ENCODE results near the gene DDX1. TPM values are rescaled to one million over a fixed set of nuclear protein-coding genes. Genes with fewer than 3 reads are reported as not detected.

DDX1 gene
- total RNA-seq, 1 experiment from 2014 or later: 163 TPM

GRCh38 chr2:15582710-15583357 lies 8.8 kb upstream of the DDX1 start:
- no peak overlapping the region for H3K4me3 Mint-ChIP-seq (ENCODE audit: unreplicated experiment)
- H3K36me3 Mint-ChIP-seq (ENCODE audit: insufficient read depth, unreplicated experiment): no peaks in the 10 kb centered on the region
- H3K36me3 ChIP-seq (ENCODE audit: control insufficient read depth, insufficient read depth, low read length): no peaks in the 10 kb centered on the region
- TF ChIP-seq, protein P1, sequence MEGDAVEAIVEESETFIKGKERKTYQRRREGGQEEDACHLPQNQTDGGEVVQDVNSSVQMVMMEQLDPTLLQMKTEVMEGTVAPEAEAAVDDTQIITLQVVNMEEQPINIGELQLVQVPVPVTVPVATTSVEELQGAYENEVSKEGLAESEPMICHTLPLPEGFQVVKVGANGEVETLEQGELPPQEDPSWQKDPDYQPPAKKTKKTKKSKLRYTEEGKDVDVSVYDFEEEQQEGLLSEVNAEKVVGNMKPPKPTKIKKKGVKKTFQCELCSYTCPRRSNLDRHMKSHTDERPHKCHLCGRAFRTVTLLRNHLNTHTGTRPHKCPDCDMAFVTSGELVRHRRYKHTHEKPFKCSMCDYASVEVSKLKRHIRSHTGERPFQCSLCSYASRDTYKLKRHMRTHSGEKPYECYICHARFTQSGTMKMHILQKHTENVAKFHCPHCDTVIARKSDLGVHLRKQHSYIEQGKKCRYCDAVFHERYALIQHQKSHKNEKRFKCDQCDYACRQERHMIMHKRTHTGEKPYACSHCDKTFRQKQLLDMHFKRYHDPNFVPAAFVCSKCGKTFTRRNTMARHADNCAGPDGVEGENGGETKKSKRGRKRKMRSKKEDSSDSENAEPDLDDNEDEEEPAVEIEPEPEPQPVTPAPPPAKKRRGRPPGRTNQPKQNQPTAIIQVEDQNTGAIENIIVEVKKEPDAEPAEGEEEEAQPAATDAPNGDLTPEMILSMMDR (IDR thresholded peaks at IDR 0.05; ENCODE audit: insufficient read depth in 1 of 2, low read depth in 1 of 2, low read length in 1 of 2, severe bottlenecking in 1 of 2, unreplicated experiment in 1 of 2): no peak
- H3K27me3 Mint-ChIP-seq (ENCODE audit: insufficient read depth, unreplicated experiment): peaks cover 3% of the 10 kb centered on the region
- H3K4me3 ChIP-seq (ENCODE audit: low read depth, low read length): no peak overlapping the region
- no peaks in the 10 kb centered on the region for H3K27me3 ChIP-seq (replicated peaks; ENCODE audit: control insufficient read depth, insufficient read depth, low read length)
- no peak overlapping the region for H3K27ac Mint-ChIP-seq (ENCODE audit: unreplicated experiment)
- no peaks in the 10 kb centered on the region for H3K4me1 ChIP-seq
- no peak for DNase-seq
- no peaks in the 10 kb centered on the region for H3K9me3 Mint-ChIP-seq (ENCODE audit: unreplicated experiment)
- intact Hi-C loops (cut with micrococcal nuclease; ENCODE audit: unreplicated experiment): no loop called here
- H3K4me1 Mint-ChIP-seq (ENCODE audit: low read depth, unreplicated experiment): no peaks in the 10 kb centered on the region
- POLR2A ChIA-PET: no interaction called here
- no peaks in the 10 kb centered on the region for H3K9me3 ChIP-seq
- no TSS peak for BruUV-seq (replicated peaks)
- CTCF ChIA-PET: no interaction called here

- no TSS peak for BruUV-seq (replicated peaks)
- H3K4me3 Mint-ChIP-seq (ENCODE audit: unreplicated experiment): no peak overlapping the region
- Histone ChIP-seq H3K4me1 (no peaks in the 10 kb centered on the region), H3K36me3 (ENCODE audit: control insufficient read depth, insufficient read depth, low read length) (no peaks in the 10 kb centered on the region), H3K4me3 (ENCODE audit: low read depth, low read length) (no peak overlapping the region), H3K9me3 (no peaks in the 10 kb centered on the region), H3K27me3 (replicated peaks; ENCODE audit: control insufficient read depth, insufficient read depth, low read length) (no peaks in the 10 kb centered on the region)
- no peak for DNase-seq
- H3K9me3 Mint-ChIP-seq (ENCODE audit: unreplicated experiment): no peaks in the 10 kb centered on the region
- H3K27ac Mint-ChIP-seq (ENCODE audit: unreplicated experiment): no peak overlapping the region
- TF ChIP-seq, protein P1 (IDR thresholded peaks at IDR 0.05; ENCODE audit: insufficient read depth in 1 of 2, low read depth in 1 of 2, low read length in 1 of 2, severe bottlenecking in 1 of 2, unreplicated experiment in 1 of 2): no peak
- no peaks in the 10 kb centered on the region for H3K36me3 Mint-ChIP-seq (ENCODE audit: insufficient read depth, unreplicated experiment)
- no peaks in the 10 kb centered on the region for H3K4me1 Mint-ChIP-seq (ENCODE audit: low read depth, unreplicated experiment)
- ChIA-PET POLR2A (no interaction called here), CTCF (no interaction called here)
- peaks cover 2% of the 10 kb centered on the region for H3K27me3 Mint-ChIP-seq (ENCODE audit: insufficient read depth, unreplicated experiment)
- intact Hi-C loops (cut with micrococcal nuclease; ENCODE audit: unreplicated experiment): no loop called here
Measured at GRCh38 chr2:15583826-15584225, 7.8 kb upstream of the DDX1 start.

DNA sequence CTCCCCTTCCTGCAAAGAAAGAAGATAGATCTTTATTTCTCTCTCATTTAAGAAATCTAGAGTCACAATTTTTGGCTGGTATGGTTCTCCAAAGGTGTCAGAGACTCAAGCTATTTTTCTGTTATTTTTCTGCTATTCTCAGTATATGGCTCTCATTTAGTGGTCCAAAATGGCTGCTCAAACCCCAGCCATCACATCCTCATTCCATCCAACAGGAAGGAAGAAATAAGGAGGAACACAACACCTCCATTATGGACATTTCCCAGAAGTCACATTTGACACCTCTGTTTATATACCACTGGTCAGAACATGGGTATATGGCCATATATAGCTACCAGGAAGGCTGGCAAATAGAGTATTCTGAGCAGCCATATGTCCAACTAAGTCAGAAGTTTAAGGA lies 7.4 kb upstream of the DDX1 start:
- CTCF ChIA-PET: no interaction called here
- no peaks in the 10 kb centered on the region for H3K36me3 Mint-ChIP-seq (ENCODE audit: insufficient read depth, unreplicated experiment)
- H3K9me3 ChIP-seq: no peaks in the 10 kb centered on the region
- no peak overlapping the region for H3K27ac Mint-ChIP-seq (ENCODE audit: unreplicated experiment)
- BruUV-seq (replicated peaks): no TSS peak
- H3K36me3 ChIP-seq (ENCODE audit: control insufficient read depth, insufficient read depth, low read length): no peaks in the 10 kb centered on the region
- H3K27me3 Mint-ChIP-seq (ENCODE audit: insufficient read depth, unreplicated experiment): no peaks in the 10 kb centered on the region
- H3K4me3 ChIP-seq (ENCODE audit: low read depth, low read length): no peak overlapping the region
- intact Hi-C loops (cut with micrococcal nuclease; ENCODE audit: unreplicated experiment): no loop called here
- H3K4me3 Mint-ChIP-seq (ENCODE audit: unreplicated experiment): no peak overlapping the region
- H3K4me1 ChIP-seq: no peaks in the 10 kb centered on the region
- H3K4me1 Mint-ChIP-seq (ENCODE audit: low read depth, unreplicated experiment): no peaks in the 10 kb centered on the region
- POLR2A ChIA-PET: no interaction called here
- H3K9me3 Mint-ChIP-seq (ENCODE audit: unreplicated experiment): no peaks in the 10 kb centered on the region
- no peak for DNase-seq
- no peaks in the 10 kb centered on the region for H3K27me3 ChIP-seq (replicated peaks; ENCODE audit: control insufficient read depth, insufficient read depth, low read length)
- TF ChIP-seq, protein P1 (IDR thresholded peaks at IDR 0.05; ENCODE audit: insufficient read depth in 1 of 2, low read depth in 1 of 2, low read length in 1 of 2, severe bottlenecking in 1 of 2, unreplicated experiment in 1 of 2): no peak

Measured in Caco-2 (cell line).